Neural crest cell (in vitro differentiated cells): ENCODE data around the gene NFXL1. TPM values are rescaled to one million over a fixed set of nuclear protein-coding genes. Genes with fewer than 3 reads are reported as not detected.

Source experiments
- DNase-seq: peaks from one replicate; pipeline ENCODE4 v3.0.0; 2021; ENCODE audit warnings: low read depth, mixed read lengths, low spot score
- H3K27ac Mint-ChIP-seq: one replicate; pipeline ENCODE4 v1.8.0; 2021; ENCODE audit warnings: mild to moderate bottlenecking, mixed read lengths; ENCODE audit not compliant: unreplicated experiment
- H3K27me3 Mint-ChIP-seq: 2 replicates; pipeline ENCODE4 v1.8.0; 2021; ENCODE audit warnings: low read depth, mild to moderate bottlenecking, mixed read lengths
- H3K36me3 Mint-ChIP-seq: 2 replicates; pipeline ENCODE4 v1.8.0; 2021; ENCODE audit warnings: low read depth, mild to moderate bottlenecking, mixed read lengths
- H3K4me1 Mint-ChIP-seq: 2 replicates; pipeline ENCODE4 v1.8.0; 2021; ENCODE audit warnings: mixed read lengths
- H3K4me3 Mint-ChIP-seq: one replicate; pipeline ENCODE4 v1.8.0; 2021; ENCODE audit warnings: mild to moderate bottlenecking, mixed read lengths
- H3K9me3 Mint-ChIP-seq: 2 replicates; pipeline ENCODE4 v1.8.0; 2021; ENCODE audit warnings: mixed read lengths
- total RNA-seq: library from RNA; stranded (reverse); gene quantifications from 2 replicates; pipeline ENCODE4 v1.2.1, GENCODE V29; 2021
- TF ChIP-seq, protein P1 (sequence below): fragments of 200-600 bp; sonication (generic); conservative IDR thresholded peaks from 2 replicates; pipeline ENCODE4 v1.5.0; 2021; ENCODE audit warnings: antibody characterized with exemption, mild to moderate bottlenecking

The NFXL1 gene
- total RNA-seq, 1 donor from 2014 or later: 18.5 TPM

DNA sequence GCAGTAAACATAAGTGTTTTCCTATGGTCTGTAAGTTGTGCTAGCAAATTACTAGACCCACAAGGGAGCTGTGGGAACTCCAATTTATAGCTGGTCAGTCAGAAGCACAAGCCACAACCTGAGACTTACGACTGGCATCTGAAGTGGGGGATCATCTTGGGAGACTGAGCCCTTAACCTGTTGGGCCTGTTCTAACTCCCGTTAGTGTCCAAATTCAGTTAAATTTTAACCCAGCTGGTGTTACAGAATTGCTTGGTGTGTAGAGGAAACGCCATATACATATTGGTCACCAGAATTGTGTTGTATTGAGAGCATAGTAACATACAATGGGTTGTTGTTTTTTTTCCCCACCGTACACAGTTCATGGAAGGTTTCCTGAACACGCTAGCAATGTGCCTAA is 25.1 kb upstream of the NFXL1 start:
- no peak overlapping the region for H3K4me3 Mint-ChIP-seq
- no peaks in the 10 kb centered on the region for H3K9me3 Mint-ChIP-seq
- no peak for DNase-seq
- TF ChIP-seq, protein P1, sequence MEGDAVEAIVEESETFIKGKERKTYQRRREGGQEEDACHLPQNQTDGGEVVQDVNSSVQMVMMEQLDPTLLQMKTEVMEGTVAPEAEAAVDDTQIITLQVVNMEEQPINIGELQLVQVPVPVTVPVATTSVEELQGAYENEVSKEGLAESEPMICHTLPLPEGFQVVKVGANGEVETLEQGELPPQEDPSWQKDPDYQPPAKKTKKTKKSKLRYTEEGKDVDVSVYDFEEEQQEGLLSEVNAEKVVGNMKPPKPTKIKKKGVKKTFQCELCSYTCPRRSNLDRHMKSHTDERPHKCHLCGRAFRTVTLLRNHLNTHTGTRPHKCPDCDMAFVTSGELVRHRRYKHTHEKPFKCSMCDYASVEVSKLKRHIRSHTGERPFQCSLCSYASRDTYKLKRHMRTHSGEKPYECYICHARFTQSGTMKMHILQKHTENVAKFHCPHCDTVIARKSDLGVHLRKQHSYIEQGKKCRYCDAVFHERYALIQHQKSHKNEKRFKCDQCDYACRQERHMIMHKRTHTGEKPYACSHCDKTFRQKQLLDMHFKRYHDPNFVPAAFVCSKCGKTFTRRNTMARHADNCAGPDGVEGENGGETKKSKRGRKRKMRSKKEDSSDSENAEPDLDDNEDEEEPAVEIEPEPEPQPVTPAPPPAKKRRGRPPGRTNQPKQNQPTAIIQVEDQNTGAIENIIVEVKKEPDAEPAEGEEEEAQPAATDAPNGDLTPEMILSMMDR: no peak
- peaks cover 7% of the 10 kb centered on the region for H3K27me3 Mint-ChIP-seq
- H3K4me1 Mint-ChIP-seq: no peaks in the 10 kb centered on the region
- no peaks in the 10 kb centered on the region for H3K36me3 Mint-ChIP-seq
- H3K27ac Mint-ChIP-seq: no peak overlapping the region

DNA sequence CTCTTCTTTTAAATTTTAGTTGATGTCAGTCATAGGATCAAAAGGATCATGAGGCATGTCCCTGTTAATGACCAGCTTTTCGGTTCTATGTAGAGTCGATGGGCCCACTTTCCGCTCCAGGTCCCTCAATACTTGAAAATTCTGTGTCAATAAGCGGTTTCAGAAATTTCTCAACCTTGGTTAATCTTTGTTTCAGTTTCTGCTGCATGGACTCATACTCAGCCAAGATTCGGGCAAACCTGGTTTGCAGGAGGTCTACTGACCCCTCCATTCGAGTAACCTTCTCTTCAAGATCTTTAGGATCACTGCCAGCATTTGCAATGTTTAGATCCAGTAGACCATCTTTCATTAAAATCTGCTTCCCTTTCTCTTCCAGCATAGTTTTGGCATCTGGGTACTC is 22.0 kb upstream of the NFXL1 start:
- TF ChIP-seq, protein P1: no peak
- peaks cover 10% of the 10 kb centered on the region for H3K27me3 Mint-ChIP-seq
- no peaks in the 10 kb centered on the region for H3K4me1 Mint-ChIP-seq
- H3K9me3 Mint-ChIP-seq: no peaks in the 10 kb centered on the region
- H3K36me3 Mint-ChIP-seq: no peaks in the 10 kb centered on the region
- H3K27ac Mint-ChIP-seq: no peak overlapping the region
- no peak overlapping the region for H3K4me3 Mint-ChIP-seq
- DNase-seq: no peak

DNA sequence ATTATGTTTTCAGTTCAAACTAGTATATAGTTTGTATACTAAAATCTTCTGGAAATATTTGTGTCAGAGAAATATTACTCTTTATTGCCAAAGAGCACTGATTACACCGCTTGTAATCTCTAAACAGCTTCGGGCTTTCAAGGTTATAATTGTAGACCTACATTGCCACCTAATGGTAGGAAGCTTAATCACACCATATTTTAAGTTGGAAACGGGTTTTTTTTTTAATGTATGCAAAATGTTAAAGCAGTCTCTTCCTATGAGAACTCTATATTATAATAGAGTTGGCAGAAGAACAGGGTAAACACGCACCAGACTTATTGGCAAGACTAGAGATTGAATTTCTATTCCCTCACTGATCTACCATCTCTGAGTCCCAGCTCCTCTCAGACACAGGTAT is 19.5 kb upstream of the NFXL1 start:
- no peak overlapping the region for H3K27ac Mint-ChIP-seq
- no peaks in the 10 kb centered on the region for H3K4me1 Mint-ChIP-seq
- DNase-seq: no peak
- no peaks in the 10 kb centered on the region for H3K36me3 Mint-ChIP-seq
- no peaks in the 10 kb centered on the region for H3K9me3 Mint-ChIP-seq
- no peak overlapping the region for H3K4me3 Mint-ChIP-seq
- H3K27me3 Mint-ChIP-seq: peaks cover 11% of the 10 kb centered on the region
- TF ChIP-seq, protein P1: peak; percentile 79

DNA sequence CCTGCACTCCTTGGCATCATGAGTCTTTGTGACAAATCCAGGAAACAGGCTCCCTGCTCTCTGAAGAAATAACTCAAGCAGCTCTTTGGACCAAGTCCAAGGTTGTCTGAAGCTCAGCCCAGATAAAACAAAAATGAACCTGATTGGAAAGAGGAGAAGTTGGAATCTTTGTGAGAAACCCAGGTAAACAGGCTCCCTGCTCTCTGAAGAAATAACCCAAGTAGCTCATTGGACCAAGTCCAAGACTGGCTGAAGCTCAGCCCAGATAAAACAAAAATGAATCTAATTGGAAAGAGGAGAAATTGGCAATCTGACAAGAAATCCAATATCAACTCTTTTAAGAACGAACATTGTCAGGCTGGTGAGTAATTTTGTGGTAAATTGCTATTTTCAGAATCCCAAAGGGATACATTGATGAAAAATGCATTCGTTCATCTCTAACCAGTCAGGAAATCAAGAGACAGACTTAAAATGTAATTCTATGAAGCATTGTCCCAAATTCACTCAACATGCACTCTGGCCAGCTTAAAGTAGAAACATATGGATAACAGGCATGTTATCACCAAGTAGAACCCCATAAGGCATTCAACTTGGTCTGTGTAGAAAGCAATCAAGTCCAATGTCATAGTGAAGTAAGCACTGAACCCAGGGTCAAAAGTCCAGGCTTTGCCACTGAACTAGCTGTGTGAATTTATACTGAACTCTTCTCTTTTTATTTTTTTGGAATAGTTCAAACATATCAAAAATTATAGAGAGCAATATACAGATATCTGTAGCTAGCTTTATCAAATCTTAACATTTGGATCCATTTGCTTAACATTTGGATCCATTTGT is 16.8 kb upstream of the NFXL1 start:
- Mint-ChIP-seq H3K27me3 (peaks cover 27% of the 10 kb centered on the region), H3K4me3 (no peak overlapping the region), H3K36me3 (no peaks in the 10 kb centered on the region), H3K4me1 (peaks cover 6% of the 10 kb centered on the region), H3K9me3 (no peaks in the 10 kb centered on the region), H3K27ac (no peak overlapping the region)
- no peak for DNase-seq
- TF ChIP-seq, protein P1: no peak

DNA sequence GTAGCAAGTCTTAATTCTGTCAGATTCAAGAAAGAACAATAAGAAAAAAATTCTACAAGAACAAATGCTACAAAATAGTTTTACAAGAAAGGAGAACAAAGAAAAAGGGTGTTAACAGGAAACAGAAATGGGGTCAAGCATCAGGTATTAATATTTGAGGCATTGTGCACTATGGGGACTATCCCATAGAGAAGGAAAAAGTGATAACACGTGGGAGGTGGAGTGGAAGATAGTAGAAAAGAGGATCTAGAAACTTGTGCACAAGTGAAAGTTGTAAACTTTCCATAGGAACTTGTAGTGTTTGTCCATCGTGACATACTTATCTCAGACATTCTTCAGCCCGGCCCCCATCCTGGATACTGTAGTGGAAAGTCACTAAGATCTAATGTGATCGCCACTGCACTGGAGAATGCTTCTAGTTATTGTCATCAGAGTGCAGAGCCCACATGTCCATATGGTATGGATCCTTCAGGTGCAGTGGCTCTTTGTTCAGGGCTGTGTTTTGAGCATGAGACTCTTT is 15.4 kb upstream of the NFXL1 start:
- Mint-ChIP-seq H3K36me3 (no peaks in the 10 kb centered on the region), H3K27me3 (peaks cover 23% of the 10 kb centered on the region), H3K4me3 (no peak overlapping the region)

More for the DNA sequence above, 15.4 kb upstream of the NFXL1 start:
- TF ChIP-seq, protein P1: no peak
- Mint-ChIP-seq H3K4me1 (peaks cover 6% of the 10 kb centered on the region), H3K27ac (no peak overlapping the region), H3K9me3 (no peaks in the 10 kb centered on the region)
- no peak for DNase-seq
